H1 (cell line): Measurements from ENCODE around the gene TCAP. TPM values are rescaled to one million over a fixed set of nuclear protein-coding genes. Genes with fewer than 3 reads are reported as not detected.

Source experiments
- BRCA1 ChIP-seq: IDR thresholded peaks from 2 replicates; pipeline ENCODE4 v1.6.1; 2012; ENCODE audit warnings: low read depth, low read length, improper control_type of control experiment
- CREB1 ChIP-seq: IDR thresholded peaks from 2 replicates; pipeline ENCODE4 v1.6.1; 2012; ENCODE audit warnings: inconsistent platforms
- EZH2 ChIP-seq: fragments of 200-600 bp; sonication (generic); IDR thresholded peaks from 2 replicates; pipeline ENCODE4 v1.7.1; 2012; ENCODE audit warnings: low read depth, mild to moderate bottlenecking, moderate library complexity, low read length, inconsistent platforms; ENCODE audit not compliant: severe bottlenecking
- HDAC6 ChIP-seq: IDR thresholded peaks from one replicate; pipeline ENCODE4 v1.7.1; 2012; ENCODE audit warnings: low read depth, mild to moderate bottlenecking, inconsistent platforms, low read length, moderate library complexity
- POLR2A ChIP-seq, 2 experiments: IDR thresholded peaks; 1 replicate in 1 of 2; 2 replicates in 1 of 2; pipeline ENCODE4 v1.6.1; 2011; ENCODE audit warnings: low read depth in 2 of 2, low read length in 2 of 2, mild to moderate bottlenecking in 2 of 2; ENCODE audit errors: control extremely low read depth in 1 of 2
- RBBP5 ChIP-seq: IDR thresholded peaks from 2 replicates; pipeline ENCODE4 v1.7.1; 2012; ENCODE audit warnings: low read depth, mild to moderate bottlenecking, inconsistent platforms, low read length, moderate library complexity, borderline replicate concordance
- SUZ12 ChIP-seq: fragments of 200-600 bp; sonication (generic); IDR thresholded peaks from 2 replicates; pipeline ENCODE4 v1.6.1; 2012; ENCODE audit warnings: mild to moderate bottlenecking, inconsistent platforms, low read length, moderate library complexity, mixed read lengths
- TAF1 ChIP-seq: IDR thresholded peaks from 2 replicates; pipeline ENCODE4 v1.6.1; 2011; ENCODE audit warnings: mild to moderate bottlenecking, low read depth, low read length
- TEAD4 ChIP-seq: IDR thresholded peaks from 2 replicates; pipeline ENCODE4 v1.6.1; 2012; ENCODE audit warnings: low read depth, low read length, inconsistent platforms, mixed read lengths
- polyA plus RNA-seq, 7 experiments: library from polyadenylated mRNA; depleted of rRNA in 3 of 7; stranded (reverse) in 5 of 7; unstranded in 2 of 7; fragments of >200 nt in 5 of 7; fragments of 200-250 nt in 2 of 7; gene quantifications; 1 replicate in 5 of 7; 2 replicates in 1 of 7; 4 replicates in 1 of 7; pipeline versions ENCODE4 v1.2.1 to v1.2.3, GENCODE V29; 2011 to 2013; ENCODE audit warnings: missing spikeins in 2 of 7, mixed read lengths in 2 of 7
- total RNA-seq: library from RNA; stranded (reverse); fragmentation: NEBNext Ultra II Directional; extraction: Animal tissue kit (Norgen Biotek cat#: 25700); gene quantifications from 2 replicates; pipeline ENCODE4 v1.2.1, GENCODE V29; 2021
- TF ChIP-seq, protein P1 (sequence below): fragments of 300-600 bp; sonication (generic); IDR thresholded peaks from 2 replicates; pipeline ENCODE4 v1.7.1; 2012; ENCODE audit warnings: low read length, moderate library complexity, mild to moderate bottlenecking, inconsistent platforms; ENCODE audit not compliant: insufficient replicate concordance

Gene TCAP
- total and polyA plus RNA-seq, 2 of the 8 experiments (the other 6 are each of a cell fraction or from before 2014, with no cell fraction given) = 0.82 to 1.4 TPM

DNA sequence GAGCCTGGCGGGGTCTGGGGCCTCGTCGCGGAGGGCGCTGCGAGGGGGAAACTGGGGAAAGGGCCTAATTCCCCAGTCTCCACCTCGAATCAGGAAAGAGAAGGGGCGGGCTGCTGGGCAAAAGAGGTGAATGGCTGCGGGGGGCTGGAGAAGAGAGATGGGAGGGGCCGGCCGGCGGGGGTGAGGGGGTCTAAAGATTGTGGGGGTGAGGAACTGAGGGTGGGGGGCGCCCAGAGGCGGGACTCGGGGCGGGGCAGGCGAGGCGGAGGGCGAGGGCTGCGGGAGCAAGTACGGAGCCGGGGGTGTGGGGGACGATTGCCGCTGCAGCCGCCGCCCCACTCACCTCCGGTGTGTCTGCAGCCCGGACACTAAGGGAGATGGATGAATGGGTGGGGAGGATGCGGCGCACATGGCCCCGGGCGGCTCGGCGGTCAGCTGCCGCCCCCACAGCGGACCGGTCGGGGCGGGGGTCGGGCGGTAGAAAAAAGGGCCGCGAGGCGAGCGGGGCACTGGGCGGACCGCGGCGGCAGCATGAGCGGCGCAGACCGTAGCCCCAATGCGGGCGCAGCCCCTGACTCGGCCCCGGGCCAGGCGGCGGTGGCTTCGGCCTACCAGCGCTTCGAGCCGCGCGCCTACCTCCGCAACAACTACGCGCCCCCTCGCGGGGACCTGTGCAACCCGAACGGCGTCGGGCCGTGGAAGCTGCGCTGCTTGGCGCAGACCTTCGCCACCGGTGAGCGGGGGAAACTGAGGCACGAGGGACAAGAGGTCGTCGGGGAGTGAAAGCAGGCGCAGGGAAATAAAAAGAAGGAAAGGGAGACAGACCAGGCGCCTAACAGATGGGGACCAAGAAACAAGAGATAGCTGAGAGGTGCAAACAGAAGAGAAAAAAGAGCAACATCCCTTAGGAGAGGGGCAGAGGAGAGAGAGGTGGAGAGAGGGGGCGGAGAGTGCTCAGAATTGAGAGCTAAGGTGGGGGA is 3.1 kb downstream of the TCAP start, which contains the start of gene PNMT (continued):
- TF ChIP-seq, protein P1, sequence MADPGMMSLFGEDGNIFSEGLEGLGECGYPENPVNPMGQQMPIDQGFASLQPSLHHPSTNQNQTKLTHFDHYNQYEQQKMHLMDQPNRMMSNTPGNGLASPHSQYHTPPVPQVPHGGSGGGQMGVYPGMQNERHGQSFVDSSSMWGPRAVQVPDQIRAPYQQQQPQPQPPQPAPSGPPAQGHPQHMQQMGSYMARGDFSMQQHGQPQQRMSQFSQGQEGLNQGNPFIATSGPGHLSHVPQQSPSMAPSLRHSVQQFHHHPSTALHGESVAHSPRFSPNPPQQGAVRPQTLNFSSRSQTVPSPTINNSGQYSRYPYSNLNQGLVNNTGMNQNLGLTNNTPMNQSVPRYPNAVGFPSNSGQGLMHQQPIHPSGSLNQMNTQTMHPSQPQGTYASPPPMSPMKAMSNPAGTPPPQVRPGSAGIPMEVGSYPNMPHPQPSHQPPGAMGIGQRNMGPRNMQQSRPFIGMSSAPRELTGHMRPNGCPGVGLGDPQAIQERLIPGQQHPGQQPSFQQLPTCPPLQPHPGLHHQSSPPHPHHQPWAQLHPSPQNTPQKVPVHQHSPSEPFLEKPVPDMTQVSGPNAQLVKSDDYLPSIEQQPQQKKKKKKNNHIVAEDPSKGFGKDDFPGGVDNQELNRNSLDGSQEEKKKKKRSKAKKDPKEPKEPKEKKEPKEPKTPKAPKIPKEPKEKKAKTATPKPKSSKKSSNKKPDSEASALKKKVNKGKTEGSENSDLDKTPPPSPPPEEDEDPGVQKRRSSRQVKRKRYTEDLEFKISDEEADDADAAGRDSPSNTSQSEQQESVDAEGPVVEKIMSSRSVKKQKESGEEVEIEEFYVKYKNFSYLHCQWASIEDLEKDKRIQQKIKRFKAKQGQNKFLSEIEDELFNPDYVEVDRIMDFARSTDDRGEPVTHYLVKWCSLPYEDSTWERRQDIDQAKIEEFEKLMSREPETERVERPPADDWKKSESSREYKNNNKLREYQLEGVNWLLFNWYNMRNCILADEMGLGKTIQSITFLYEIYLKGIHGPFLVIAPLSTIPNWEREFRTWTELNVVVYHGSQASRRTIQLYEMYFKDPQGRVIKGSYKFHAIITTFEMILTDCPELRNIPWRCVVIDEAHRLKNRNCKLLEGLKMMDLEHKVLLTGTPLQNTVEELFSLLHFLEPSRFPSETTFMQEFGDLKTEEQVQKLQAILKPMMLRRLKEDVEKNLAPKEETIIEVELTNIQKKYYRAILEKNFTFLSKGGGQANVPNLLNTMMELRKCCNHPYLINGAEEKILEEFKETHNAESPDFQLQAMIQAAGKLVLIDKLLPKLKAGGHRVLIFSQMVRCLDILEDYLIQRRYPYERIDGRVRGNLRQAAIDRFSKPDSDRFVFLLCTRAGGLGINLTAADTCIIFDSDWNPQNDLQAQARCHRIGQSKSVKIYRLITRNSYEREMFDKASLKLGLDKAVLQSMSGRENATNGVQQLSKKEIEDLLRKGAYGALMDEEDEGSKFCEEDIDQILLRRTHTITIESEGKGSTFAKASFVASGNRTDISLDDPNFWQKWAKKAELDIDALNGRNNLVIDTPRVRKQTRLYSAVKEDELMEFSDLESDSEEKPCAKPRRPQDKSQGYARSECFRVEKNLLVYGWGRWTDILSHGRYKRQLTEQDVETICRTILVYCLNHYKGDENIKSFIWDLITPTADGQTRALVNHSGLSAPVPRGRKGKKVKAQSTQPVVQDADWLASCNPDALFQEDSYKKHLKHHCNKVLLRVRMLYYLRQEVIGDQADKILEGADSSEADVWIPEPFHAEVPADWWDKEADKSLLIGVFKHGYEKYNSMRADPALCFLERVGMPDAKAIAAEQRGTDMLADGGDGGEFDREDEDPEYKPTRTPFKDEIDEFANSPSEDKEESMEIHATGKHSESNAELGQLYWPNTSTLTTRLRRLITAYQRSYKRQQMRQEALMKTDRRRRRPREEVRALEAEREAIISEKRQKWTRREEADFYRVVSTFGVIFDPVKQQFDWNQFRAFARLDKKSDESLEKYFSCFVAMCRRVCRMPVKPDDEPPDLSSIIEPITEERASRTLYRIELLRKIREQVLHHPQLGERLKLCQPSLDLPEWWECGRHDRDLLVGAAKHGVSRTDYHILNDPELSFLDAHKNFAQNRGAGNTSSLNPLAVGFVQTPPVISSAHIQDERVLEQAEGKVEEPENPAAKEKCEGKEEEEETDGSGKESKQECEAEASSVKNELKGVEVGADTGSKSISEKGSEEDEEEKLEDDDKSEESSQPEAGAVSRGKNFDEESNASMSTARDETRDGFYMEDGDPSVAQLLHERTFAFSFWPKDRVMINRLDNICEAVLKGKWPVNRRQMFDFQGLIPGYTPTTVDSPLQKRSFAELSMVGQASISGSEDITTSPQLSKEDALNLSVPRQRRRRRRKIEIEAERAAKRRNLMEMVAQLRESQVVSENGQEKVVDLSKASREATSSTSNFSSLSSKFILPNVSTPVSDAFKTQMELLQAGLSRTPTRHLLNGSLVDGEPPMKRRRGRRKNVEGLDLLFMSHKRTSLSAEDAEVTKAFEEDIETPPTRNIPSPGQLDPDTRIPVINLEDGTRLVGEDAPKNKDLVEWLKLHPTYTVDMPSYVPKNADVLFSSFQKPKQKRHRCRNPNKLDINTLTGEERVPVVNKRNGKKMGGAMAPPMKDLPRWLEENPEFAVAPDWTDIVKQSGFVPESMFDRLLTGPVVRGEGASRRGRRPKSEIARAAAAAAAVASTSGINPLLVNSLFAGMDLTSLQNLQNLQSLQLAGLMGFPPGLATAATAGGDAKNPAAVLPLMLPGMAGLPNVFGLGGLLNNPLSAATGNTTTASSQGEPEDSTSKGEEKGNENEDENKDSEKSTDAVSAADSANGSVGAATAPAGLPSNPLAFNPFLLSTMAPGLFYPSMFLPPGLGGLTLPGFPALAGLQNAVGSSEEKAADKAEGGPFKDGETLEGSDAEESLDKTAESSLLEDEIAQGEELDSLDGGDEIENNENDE = no peak
- TF ChIP-seq CREB1 (peak; percentile 60), SUZ12 (peak; percentile 23; the same call in 1 of the 2 replicates), HDAC6 (no peak), TEAD4 (no peak), TAF1 (0 out of 2 replicates have a peak, but pooled peaks have one; percentile 21), POLR2A (IDR thresholded peaks at IDR 0.05; ENCODE audit: control extremely low read depth in 1 of 2, low read depth in 2 of 2, low read length in 2 of 2) (no peak), BRCA1 (no peak), RBBP5 (peak; percentile 47; the same call in 1 of the 2 replicates), EZH2 (peak; percentile 30)
